ENCODE results near the gene LRIG1.

The LRIG1 gene

DNA sequence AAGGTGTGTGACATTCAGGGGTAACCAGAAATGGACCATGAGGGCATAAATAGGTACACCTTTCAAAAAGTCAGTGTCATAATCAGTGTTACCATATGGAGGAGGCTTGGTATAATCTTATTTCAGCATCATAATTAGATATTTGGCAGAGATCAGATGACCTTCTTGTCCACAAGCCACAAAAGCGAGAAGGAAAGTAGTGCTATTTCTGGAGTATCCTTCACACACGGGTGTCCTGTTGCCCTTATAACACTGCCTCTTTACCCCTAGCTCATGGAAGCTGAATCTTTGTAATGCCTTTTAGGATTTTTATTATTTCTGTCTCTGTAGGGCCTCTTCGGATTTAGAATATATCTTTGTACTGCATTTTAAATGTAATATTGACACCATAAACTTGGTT, 132.8 kb downstream of the LRIG1 start:
- TF ChIP-seq TAF1 (IDR thresholded peaks at IDR 0.05; ENCODE audit: borderline replicate concordance, insufficient read depth, low read length): no peak
- no peak for TF ChIP-seq POLR2AphosphoS5 (IDR thresholded peaks at IDR 0.05; ENCODE audit: low read depth, low read length)
- TF ChIP-seq FOXP2 (optimal IDR thresholded peaks at IDR 0.05; ENCODE audit: borderline replicate concordance, extremely low read depth, extremely low read length, insufficient read depth): no peak
- no peak for TF ChIP-seq SIN3A (IDR thresholded peaks at IDR 0.05; ENCODE audit: borderline replicate concordance, insufficient read depth, low read length)
- TF ChIP-seq, protein P1, sequence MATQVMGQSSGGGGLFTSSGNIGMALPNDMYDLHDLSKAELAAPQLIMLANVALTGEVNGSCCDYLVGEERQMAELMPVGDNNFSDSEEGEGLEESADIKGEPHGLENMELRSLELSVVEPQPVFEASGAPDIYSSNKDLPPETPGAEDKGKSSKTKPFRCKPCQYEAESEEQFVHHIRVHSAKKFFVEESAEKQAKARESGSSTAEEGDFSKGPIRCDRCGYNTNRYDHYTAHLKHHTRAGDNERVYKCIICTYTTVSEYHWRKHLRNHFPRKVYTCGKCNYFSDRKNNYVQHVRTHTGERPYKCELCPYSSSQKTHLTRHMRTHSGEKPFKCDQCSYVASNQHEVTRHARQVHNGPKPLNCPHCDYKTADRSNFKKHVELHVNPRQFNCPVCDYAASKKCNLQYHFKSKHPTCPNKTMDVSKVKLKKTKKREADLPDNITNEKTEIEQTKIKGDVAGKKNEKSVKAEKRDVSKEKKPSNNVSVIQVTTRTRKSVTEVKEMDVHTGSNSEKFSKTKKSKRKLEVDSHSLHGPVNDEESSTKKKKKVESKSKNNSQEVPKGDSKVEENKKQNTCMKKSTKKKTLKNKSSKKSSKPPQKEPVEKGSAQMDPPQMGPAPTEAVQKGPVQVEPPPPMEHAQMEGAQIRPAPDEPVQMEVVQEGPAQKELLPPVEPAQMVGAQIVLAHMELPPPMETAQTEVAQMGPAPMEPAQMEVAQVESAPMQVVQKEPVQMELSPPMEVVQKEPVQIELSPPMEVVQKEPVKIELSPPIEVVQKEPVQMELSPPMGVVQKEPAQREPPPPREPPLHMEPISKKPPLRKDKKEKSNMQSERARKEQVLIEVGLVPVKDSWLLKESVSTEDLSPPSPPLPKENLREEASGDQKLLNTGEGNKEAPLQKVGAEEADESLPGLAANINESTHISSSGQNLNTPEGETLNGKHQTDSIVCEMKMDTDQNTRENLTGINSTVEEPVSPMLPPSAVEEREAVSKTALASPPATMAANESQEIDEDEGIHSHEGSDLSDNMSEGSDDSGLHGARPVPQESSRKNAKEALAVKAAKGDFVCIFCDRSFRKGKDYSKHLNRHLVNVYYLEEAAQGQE (IDR thresholded peaks at IDR 0.05; ENCODE audit: insufficient read depth in 1 of 2, low read depth in 2 of 2, low read length in 2 of 2): no peak

DNA sequence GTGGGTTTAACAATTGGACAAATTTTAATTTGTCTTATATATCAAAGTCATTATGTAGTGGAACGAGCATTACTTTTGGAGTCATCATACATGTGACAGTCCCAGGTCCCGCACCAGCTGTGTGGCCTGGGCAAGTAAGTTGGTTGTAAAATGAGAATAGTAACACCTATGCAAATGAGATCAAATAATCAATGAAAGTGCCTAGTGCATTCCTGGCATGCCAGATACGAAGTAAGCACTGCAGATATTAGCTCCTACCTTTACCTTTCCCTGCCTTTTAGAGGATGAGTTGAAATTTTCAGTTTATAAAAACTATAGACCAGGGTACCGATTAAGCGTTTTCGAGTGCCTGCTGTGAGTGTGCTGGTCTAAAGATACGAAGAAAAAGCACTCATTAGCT, 134.1 kb downstream of the LRIG1 start:
- no peak for TF ChIP-seq FOXP2 (optimal IDR thresholded peaks at IDR 0.05; ENCODE audit: borderline replicate concordance, extremely low read depth, extremely low read length, insufficient read depth)
- TF ChIP-seq POLR2AphosphoS5 (IDR thresholded peaks at IDR 0.05; ENCODE audit: low read depth, low read length): no peak

DNA sequence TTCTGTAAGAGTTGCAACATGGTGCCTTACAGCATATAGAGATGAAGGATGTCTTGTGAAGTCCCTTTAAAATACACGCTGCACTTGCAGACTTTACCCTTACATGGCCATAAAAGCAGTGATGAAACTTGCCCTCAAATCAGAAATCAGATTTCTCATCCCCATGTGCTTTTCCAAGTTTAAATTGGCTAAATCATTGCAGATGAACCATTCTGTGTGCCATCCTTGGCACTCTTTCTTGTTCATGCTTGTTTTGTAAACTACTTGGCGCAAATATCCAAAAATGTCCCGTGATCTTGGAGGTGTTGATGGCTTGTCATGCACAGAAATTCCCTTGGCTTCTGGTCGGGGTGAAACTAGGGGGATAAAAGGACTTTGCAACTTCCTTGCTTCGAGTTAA, 135.7 kb downstream of the LRIG1 start:
- TF ChIP-seq POLR2AphosphoS5 (IDR thresholded peaks at IDR 0.05; ENCODE audit: low read depth, low read length): no peak
- TF ChIP-seq SIN3A (IDR thresholded peaks at IDR 0.05; ENCODE audit: borderline replicate concordance, insufficient read depth, low read length): no peak
- no peak for TF ChIP-seq FOXP2 (optimal IDR thresholded peaks at IDR 0.05; ENCODE audit: borderline replicate concordance, extremely low read depth, extremely low read length, insufficient read depth)
- TF ChIP-seq TAF1 (IDR thresholded peaks at IDR 0.05; ENCODE audit: borderline replicate concordance, insufficient read depth, low read length): no peak
- TF ChIP-seq, protein P1 (IDR thresholded peaks at IDR 0.05; ENCODE audit: insufficient read depth in 1 of 2, low read depth in 2 of 2, low read length in 2 of 2): no peak

DNA sequence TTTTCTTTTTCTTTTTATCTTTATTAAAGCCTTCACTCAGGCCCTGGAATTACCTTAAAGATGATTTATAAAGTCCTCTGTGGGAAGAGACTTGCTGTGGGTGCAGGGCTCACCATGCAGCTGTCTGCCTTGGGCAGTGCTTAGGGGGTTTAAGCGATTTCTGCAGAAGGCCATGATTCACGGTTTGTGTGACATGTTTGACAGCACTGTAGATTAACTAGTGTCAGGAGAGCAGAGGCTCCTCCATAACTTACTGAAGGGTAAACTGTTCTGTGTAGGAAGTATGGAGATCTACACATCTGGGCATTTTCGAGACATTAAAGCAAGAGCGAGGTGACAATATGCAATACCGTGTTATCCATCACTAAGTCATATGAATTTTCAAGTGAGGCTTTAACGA, 137.7 kb downstream of the LRIG1 start:
- TF ChIP-seq, protein P1 (IDR thresholded peaks at IDR 0.05; ENCODE audit: insufficient read depth in 1 of 2, low read depth in 2 of 2, low read length in 2 of 2): no peak
- TF ChIP-seq SIN3A (IDR thresholded peaks at IDR 0.05; ENCODE audit: borderline replicate concordance, insufficient read depth, low read length): no peak
- no peak for TF ChIP-seq FOXP2 (optimal IDR thresholded peaks at IDR 0.05; ENCODE audit: borderline replicate concordance, extremely low read depth, extremely low read length, insufficient read depth)

DNA sequence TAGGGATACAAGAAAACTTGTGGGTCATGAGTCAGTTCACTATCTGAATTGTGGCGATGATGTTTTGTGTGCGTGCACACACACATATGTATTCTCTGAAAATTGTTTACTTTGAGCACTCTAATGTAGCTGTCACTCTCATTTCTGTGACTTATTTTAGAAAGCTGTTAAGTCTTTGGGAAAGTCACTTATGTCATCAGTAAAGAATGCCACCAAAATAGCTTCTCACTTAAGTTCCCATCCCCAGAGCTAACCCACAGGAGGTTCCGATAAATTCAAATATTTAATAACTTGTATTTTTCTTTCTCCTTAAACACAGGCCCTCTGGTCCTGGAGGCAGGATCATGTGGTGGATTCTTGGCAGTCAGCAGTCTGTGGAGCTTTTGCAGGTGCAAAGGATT, 138.3 kb downstream of the LRIG1 start:
- TF ChIP-seq, protein P1 (IDR thresholded peaks at IDR 0.05; ENCODE audit: insufficient read depth in 1 of 2, low read depth in 2 of 2, low read length in 2 of 2): no peak
- TF ChIP-seq SIN3A (IDR thresholded peaks at IDR 0.05; ENCODE audit: borderline replicate concordance, insufficient read depth, low read length) (no peak), POLR2AphosphoS5 (IDR thresholded peaks at IDR 0.05; ENCODE audit: low read depth, low read length) (no peak), TAF1 (IDR thresholded peaks at IDR 0.05; ENCODE audit: borderline replicate concordance, insufficient read depth, low read length) (no peak), FOXP2 (optimal IDR thresholded peaks at IDR 0.05; ENCODE audit: borderline replicate concordance, extremely low read depth, extremely low read length, insufficient read depth) (no peak)

All from PFSK-1 (cell line).